Measurements from ENCODE around the gene TMEFF2.

GRCh38 chr2:191945623-191946022 lies 249.1 kb downstream of the TMEFF2 start:
- TF ChIP-seq CTCF (IDR thresholded peaks at IDR 0.05) (no peak), POLR2A (IDR thresholded peaks at IDR 0.05) (no peak)
